Ascending aorta (tissue), 2 donors: ENCODE results near the gene NGFR. TPM values are rescaled to one million over a fixed set of nuclear protein-coding genes. Genes with fewer than 3 reads are reported as not detected.

Experiments
- DNase-seq, 2 donors: peaks; one replicate each; pipeline ENCODE4 v3.0.0-alpha.2; 2019; ENCODE audit warnings: low spot score in 2 of 2
- H3K27ac ChIP-seq, 2 donors: fragments of 200-600 bp; sonication (generic); one replicate each; pipeline ENCODE4 v1.5.1; 2016 to 2017; ENCODE audit warnings: mild to moderate bottlenecking in 1 of 2
- H3K27me3 ChIP-seq: fragments of 200-600 bp; sonication (generic); one replicate; pipeline ENCODE4 v1.5.1; 2017
- H3K36me3 ChIP-seq, 2 donors: fragments of 200-600 bp; sonication (generic); one replicate each; pipeline ENCODE4 v1.5.1; 2016
- H3K4me1 ChIP-seq, 2 donors: fragments of 200-600 bp; sonication (generic); one replicate each; pipeline ENCODE4 v1.5.1; 2016 to 2017; ENCODE audit warnings: mild to moderate bottlenecking in 1 of 2
- H3K4me3 ChIP-seq, 2 donors: fragments of 200-600 bp; sonication (generic); one replicate each; pipeline ENCODE4 v1.5.1; 2016 to 2017; ENCODE audit warnings: mild to moderate bottlenecking in 1 of 2
- H3K9me3 ChIP-seq, 2 donors: fragments of 200-600 bp; sonication (generic); one replicate each; pipeline ENCODE4 v1.5.1; 2016
- intact Hi-C: fragments of 100-400 bp; cut with DNase I; formaldehyde crosslinking; loops from one replicate; pipeline ENCODE4 v1.15.1; 2023
- total RNA-seq: library from RNA; depleted of rRNA; stranded (reverse); fragments of >200 nt; gene quantifications from one replicate; pipeline ENCODE4 v1.1.0, GENCODE V29; 2016
- TF ChIP-seq, protein P1 (sequence below), 3 experiments: fragments of 200-600 bp in 2 of 3; fragments of 450-650 bp in 1 of 3; sonication (generic) in 2 of 3; IDR thresholded peaks; one replicate each; pipeline ENCODE4 v1.5.1; 2016 to 2019; ENCODE audit warnings: antibody characterized with exemption in 3 of 3, mild to moderate bottlenecking in 1 of 3, moderate library complexity in 1 of 3

NGFR gene
- total RNA-seq, 1 donor from 2014 or later: 53.0 TPM

GRCh38 chr17:49480836-49481615 lies 14.1 kb upstream of the NGFR start:
- intact Hi-C loops: no loop called here
- Histone ChIP-seq H3K36me3 (no peaks in the 10 kb centered on the region), H3K4me1 (no peaks in the 10 kb centered on the region), H3K9me3 (no peaks in the 10 kb centered on the region), H3K27ac (no peak overlapping the region), H3K4me3 (no peak overlapping the region), H3K27me3 (no peaks in the 10 kb centered on the region)
- DNase-seq: no peak
- TF ChIP-seq, protein P1, sequence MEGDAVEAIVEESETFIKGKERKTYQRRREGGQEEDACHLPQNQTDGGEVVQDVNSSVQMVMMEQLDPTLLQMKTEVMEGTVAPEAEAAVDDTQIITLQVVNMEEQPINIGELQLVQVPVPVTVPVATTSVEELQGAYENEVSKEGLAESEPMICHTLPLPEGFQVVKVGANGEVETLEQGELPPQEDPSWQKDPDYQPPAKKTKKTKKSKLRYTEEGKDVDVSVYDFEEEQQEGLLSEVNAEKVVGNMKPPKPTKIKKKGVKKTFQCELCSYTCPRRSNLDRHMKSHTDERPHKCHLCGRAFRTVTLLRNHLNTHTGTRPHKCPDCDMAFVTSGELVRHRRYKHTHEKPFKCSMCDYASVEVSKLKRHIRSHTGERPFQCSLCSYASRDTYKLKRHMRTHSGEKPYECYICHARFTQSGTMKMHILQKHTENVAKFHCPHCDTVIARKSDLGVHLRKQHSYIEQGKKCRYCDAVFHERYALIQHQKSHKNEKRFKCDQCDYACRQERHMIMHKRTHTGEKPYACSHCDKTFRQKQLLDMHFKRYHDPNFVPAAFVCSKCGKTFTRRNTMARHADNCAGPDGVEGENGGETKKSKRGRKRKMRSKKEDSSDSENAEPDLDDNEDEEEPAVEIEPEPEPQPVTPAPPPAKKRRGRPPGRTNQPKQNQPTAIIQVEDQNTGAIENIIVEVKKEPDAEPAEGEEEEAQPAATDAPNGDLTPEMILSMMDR (IDR thresholded peaks at IDR 0.05): no peak

DNA sequence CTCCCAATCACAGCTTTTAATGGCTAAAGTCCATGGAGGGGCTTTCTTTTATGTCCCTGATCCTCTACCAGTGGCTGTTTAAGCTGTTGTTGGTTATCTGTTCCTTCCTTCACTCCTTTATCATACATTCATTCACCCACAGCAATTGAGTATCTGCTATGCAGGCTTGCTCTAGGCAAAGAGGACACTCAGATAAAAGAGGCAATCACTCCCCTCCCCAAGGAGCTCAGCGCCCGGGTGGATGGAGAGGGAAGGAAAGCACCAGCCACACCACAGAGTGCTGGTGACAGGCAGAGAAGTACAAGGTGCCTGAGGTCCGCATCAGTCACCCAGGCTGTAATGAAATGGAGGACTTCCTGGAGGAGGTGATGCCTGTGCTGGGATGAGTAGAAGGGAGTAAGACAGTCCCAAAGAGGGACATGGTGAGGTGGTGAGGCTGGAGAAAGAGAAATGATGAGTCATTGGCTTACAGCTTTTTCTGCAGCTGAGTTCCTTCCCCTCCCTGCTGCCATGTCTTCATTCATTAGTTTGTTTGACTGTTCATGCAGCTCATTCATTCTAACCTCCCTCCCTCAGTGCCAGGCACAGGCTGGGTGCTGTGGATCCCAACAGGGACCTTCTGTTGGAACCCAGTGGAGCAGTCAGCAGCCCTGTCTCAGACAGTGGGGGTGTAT lies 12.8 kb upstream of the NGFR start:
- Histone ChIP-seq H3K27me3 (no peaks in the 10 kb centered on the region), H3K27ac (no peak overlapping the region), H3K36me3 (no peaks in the 10 kb centered on the region), H3K9me3 (no peaks in the 10 kb centered on the region), H3K4me1 (no peaks in the 10 kb centered on the region), H3K4me3 (no peak overlapping the region)
- intact Hi-C loops: no loop called here
- TF ChIP-seq, protein P1 (IDR thresholded peaks at IDR 0.05): no peak
- no peak for DNase-seq

GRCh38 chr17:49483599-49484509 lies 11.2 kb upstream of the NGFR start:
- TF ChIP-seq, protein P1 (IDR thresholded peaks at IDR 0.05): no peak
- intact Hi-C loops: no loop called here
- Histone ChIP-seq H3K4me1 (no peaks in the 10 kb centered on the region), H3K27ac (no peak overlapping the region), H3K9me3 (no peaks in the 10 kb centered on the region), H3K27me3 (no peaks in the 10 kb centered on the region), H3K36me3 (no peaks in the 10 kb centered on the region), H3K4me3 (no peak overlapping the region)
- DNase-seq: no peak

- intact Hi-C loops: no loop called here
- Histone ChIP-seq H3K9me3 (no peaks in the 10 kb centered on the region), H3K4me3 (no peak overlapping the region), H3K36me3 (no peaks in the 10 kb centered on the region), H3K27ac (no peak overlapping the region), H3K4me1 (no peaks in the 10 kb centered on the region), H3K27me3 (no peaks in the 10 kb centered on the region)
- TF ChIP-seq, protein P1 (IDR thresholded peaks at IDR 0.05): no peak
- no peak for DNase-seq
Measured at GRCh38 chr17:49484588-49484987, 10.5 kb upstream of the NGFR start.

DNA sequence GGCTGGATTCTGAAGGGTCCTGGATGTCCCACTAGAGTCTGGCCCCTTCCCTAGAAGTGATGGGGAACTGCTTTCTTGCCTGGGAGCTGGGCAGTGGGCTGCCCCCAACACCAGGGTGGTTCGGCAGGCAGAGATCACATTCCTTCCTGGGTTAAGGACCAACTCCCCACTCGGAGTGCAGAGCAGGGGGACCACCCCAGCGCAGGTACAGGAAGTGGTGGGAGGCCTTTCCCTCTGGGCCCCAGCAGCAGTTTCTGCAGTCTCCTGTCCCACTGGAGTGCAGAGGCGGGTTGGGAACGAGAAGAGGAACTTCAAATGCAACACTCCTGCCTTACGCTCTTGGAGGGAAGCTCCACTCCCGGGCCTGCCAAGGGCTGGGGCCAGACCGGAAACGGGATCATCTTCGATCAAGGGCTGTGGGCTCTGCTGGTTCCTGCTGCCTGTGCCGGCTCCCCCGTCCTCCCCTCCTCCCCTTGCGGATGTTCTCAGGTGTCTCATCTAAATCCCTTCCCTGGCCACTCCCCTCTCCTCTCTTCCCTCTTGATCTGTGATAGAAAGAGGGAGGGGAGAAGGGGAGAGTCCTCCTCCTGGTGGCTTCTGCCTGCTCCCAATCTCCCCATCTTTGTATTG lies 9.0 kb upstream of the NGFR start:
- H3K27me3 ChIP-seq: no peaks in the 10 kb centered on the region
- DNase-seq: no peak

More for the DNA sequence above, 9.0 kb upstream of the NGFR start:
- Histone ChIP-seq H3K4me3 (no peak overlapping the region), H3K36me3 (no peaks in the 10 kb centered on the region), H3K27ac (no peak overlapping the region), H3K9me3 (no peaks in the 10 kb centered on the region), H3K4me1 (no peaks in the 10 kb centered on the region)
- TF ChIP-seq, protein P1 (IDR thresholded peaks at IDR 0.05): no peak
- intact Hi-C loops: no loop called here
